H1 (cell line): ENCODE measurements around the gene ATG16L1. TPM values are rescaled to one million over a fixed set of nuclear protein-coding genes. Genes with fewer than 3 reads are reported as not detected.

Source experiments
- CBX8 ChIP-seq: fragments of 300-800, 300-1000 bp; sonication (generic); IDR thresholded peaks from 2 replicates; pipeline ENCODE4 v1.7.1; 2016; ENCODE audit warnings: low read depth, low read length, borderline replicate concordance
- CREB1 ChIP-seq: IDR thresholded peaks from 2 replicates; pipeline ENCODE4 v1.6.1; 2012; ENCODE audit warnings: inconsistent platforms
- EZH2 ChIP-seq: fragments of 200-600 bp; sonication (generic); IDR thresholded peaks from 2 replicates; pipeline ENCODE4 v1.7.1; 2012; ENCODE audit warnings: low read depth, mild to moderate bottlenecking, moderate library complexity, low read length, inconsistent platforms; ENCODE audit not compliant: severe bottlenecking
- FOSL1 ChIP-seq: IDR thresholded peaks from 2 replicates; pipeline ENCODE4 v1.6.1; 2011; ENCODE audit warnings: mild to moderate bottlenecking, low read depth, low read length, moderate library complexity; ENCODE audit not compliant: insufficient read depth
- GABPA ChIP-seq: IDR thresholded peaks from 2 replicates; pipeline ENCODE4 v1.6.1; 2011; ENCODE audit warnings: mild to moderate bottlenecking, low read length, moderate library complexity, borderline replicate concordance; ENCODE audit not compliant: insufficient read depth
- HDAC6 ChIP-seq: IDR thresholded peaks from one replicate; pipeline ENCODE4 v1.7.1; 2012; ENCODE audit warnings: low read depth, mild to moderate bottlenecking, inconsistent platforms, low read length, moderate library complexity
- KDM1A ChIP-seq: fragments of 200-600, 300-600 bp; sonication (generic); IDR thresholded peaks from 2 replicates; pipeline ENCODE4 v1.7.1; 2016; ENCODE audit warnings: mild to moderate bottlenecking, low read length, borderline replicate concordance
- RBBP5 ChIP-seq: IDR thresholded peaks from 2 replicates; pipeline ENCODE4 v1.7.1; 2012; ENCODE audit warnings: low read depth, mild to moderate bottlenecking, inconsistent platforms, low read length, moderate library complexity, borderline replicate concordance
- RFX5 ChIP-seq: IDR thresholded peaks from 2 replicates; pipeline ENCODE4 v1.6.1; 2011; ENCODE audit warnings: low read depth, low read length, improper control_type of control experiment, borderline replicate concordance
- SIN3A ChIP-seq, 2 experiments: IDR thresholded peaks in 1 of 2; conservative IDR thresholded peaks in 1 of 2; 2 replicates each; pipeline ENCODE4 v1.6.1; 2011 to 2012; ENCODE audit warnings: low read length in 2 of 2, improper control_type of control experiment in 1 of 2, low read depth in 1 of 2, mild to moderate bottlenecking in 1 of 2
- polyA plus RNA-seq, 7 experiments: library from polyadenylated mRNA; depleted of rRNA in 3 of 7; stranded (reverse) in 5 of 7; unstranded in 2 of 7; fragments of >200 nt in 5 of 7; fragments of 200-250 nt in 2 of 7; gene quantifications; 1 replicate in 5 of 7; 2 replicates in 1 of 7; 4 replicates in 1 of 7; pipeline versions ENCODE4 v1.2.1 to v1.2.3, GENCODE V29; 2011 to 2013; ENCODE audit warnings: missing spikeins in 2 of 7, mixed read lengths in 2 of 7
- total RNA-seq: library from RNA; stranded (reverse); fragmentation: NEBNext Ultra II Directional; extraction: Animal tissue kit (Norgen Biotek cat#: 25700); gene quantifications from 2 replicates; pipeline ENCODE4 v1.2.1, GENCODE V29; 2021

ATG16L1 gene
- total and polyA plus RNA-seq, 2 of the 8 experiments (the other 6 are each of a cell fraction or from before 2014, with no cell fraction given): 18.3 to 31.0 TPM

- no peak for TF ChIP-seq EZH2
- no peak for TF ChIP-seq CBX8
- no peak for TF ChIP-seq HDAC6
- no peak for TF ChIP-seq KDM1A
- no peak for TF ChIP-seq CREB1
- no peak for TF ChIP-seq RBBP5
- no peak for TF ChIP-seq SIN3A (conservative IDR thresholded peaks at IDR 0.05 in 1 of 2, IDR thresholded peaks at IDR 0.05 in 1 of 2; ENCODE audit: low read depth in 1 of 2, low read length in 2 of 2)
- no peak for TF ChIP-seq GABPA
- TF ChIP-seq FOSL1: no peak
- TF ChIP-seq RFX5: no peak
Measured at GRCh38 chr2:233242231-233242927, 9.1 kb upstream of the ATG16L1 start (continued).
